ENCODE data around the gene SAMD13. TPM values are rescaled to one million over a fixed set of nuclear protein-coding genes. Genes with fewer than 3 reads are reported as not detected.

Gene SAMD13
- total RNA-seq, 1 donor from 2014 or later: not detected

DNA sequence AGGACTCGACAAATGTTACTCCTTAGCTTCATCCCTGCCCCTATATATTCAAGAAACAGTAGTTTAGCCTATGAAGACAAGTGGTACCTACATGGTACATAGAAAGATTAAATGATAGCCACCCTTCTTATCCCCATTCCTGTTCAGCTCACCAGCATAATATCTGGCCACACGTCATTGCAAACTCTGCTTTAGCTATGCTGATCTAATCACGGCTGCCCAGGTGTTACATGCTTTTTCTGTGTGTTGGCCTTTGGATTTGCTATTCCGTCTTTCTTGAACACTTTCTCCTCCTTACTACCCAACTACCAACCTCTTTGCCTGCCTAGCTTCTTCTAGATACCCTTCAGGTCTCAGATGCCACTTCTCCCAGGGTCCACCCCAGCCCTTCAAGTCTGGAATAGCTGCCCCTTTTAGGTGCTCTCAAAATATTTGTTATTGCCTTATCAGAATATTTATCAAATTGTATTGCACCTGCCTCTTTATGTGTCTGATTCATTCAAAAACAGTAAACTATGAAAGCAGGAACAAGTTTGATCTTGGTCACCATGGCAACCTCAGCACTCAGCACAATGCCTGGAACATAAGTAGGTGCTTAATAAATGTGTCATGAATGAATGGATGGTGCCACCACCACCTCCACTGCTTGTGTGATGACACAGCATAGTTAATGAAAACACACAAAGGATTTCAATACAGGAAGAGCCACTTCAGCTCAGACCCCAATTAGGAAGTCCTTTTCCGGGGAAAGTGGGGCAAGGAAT is 85.4 kb downstream of the SAMD13 start:
- H3K27me3 Mint-ChIP-seq (ENCODE audit: unreplicated experiment): peaks cover 2% of the 10 kb centered on the region
- no peak overlapping the region for H3K27ac Mint-ChIP-seq (ENCODE audit: unreplicated experiment)
- H3K4me3 Mint-ChIP-seq (ENCODE audit: unreplicated experiment): no peak overlapping the region
- TF ChIP-seq, protein P1, sequence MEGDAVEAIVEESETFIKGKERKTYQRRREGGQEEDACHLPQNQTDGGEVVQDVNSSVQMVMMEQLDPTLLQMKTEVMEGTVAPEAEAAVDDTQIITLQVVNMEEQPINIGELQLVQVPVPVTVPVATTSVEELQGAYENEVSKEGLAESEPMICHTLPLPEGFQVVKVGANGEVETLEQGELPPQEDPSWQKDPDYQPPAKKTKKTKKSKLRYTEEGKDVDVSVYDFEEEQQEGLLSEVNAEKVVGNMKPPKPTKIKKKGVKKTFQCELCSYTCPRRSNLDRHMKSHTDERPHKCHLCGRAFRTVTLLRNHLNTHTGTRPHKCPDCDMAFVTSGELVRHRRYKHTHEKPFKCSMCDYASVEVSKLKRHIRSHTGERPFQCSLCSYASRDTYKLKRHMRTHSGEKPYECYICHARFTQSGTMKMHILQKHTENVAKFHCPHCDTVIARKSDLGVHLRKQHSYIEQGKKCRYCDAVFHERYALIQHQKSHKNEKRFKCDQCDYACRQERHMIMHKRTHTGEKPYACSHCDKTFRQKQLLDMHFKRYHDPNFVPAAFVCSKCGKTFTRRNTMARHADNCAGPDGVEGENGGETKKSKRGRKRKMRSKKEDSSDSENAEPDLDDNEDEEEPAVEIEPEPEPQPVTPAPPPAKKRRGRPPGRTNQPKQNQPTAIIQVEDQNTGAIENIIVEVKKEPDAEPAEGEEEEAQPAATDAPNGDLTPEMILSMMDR (IDR thresholded peaks at IDR 0.05; ENCODE audit: partially characterized antibody, unreplicated experiment): no peak
- no peaks in the 10 kb centered on the region for H3K36me3 Mint-ChIP-seq (ENCODE audit: unreplicated experiment)
- H3K4me1 Mint-ChIP-seq (ENCODE audit: low read depth, unreplicated experiment): no peaks in the 10 kb centered on the region
- no peak for DNase-seq
- H3K9me3 Mint-ChIP-seq (ENCODE audit: unreplicated experiment): no peaks in the 10 kb centered on the region

DNA sequence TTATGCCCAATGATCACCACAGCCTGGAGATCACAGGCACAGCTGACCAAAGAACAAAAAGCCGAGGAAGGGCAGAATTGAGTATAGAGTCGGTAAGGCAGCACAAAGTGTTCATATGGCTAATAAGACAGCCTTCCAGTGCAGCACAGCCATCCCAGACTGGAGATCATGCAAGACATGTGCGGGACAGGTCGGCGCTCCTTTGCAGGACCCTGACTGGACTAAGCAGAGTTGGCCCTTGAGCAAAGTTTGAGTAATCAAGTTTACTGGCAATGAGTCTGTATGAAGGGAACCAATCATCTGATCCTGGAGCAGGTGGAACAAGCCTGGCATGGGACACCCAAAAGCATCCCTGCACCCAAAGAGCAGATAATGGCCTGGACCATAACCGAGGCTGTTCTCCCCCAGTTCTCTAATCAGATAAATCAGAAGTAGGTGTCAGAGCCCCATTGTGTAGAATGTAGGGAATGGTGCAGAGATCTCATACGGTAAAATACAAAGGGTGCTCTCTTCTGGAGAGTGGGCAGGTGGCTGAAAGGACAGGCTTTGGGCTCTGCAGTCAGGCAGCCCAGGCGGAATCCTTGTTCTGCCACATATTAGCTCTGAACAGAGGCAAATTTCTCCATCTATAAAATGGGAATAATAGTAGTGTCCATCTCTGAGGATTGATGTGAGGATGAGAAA is 86.1 kb downstream of the SAMD13 start:
- H3K4me1 Mint-ChIP-seq (ENCODE audit: low read depth, unreplicated experiment): no peaks in the 10 kb centered on the region
- no peaks in the 10 kb centered on the region for H3K36me3 Mint-ChIP-seq (ENCODE audit: unreplicated experiment)
- TF ChIP-seq, protein P1 (IDR thresholded peaks at IDR 0.05; ENCODE audit: partially characterized antibody, unreplicated experiment): no peak
- DNase-seq: no peak
- H3K27me3 Mint-ChIP-seq (ENCODE audit: unreplicated experiment): peaks cover 2% of the 10 kb centered on the region
- no peak overlapping the region for H3K4me3 Mint-ChIP-seq (ENCODE audit: unreplicated experiment)
- H3K27ac Mint-ChIP-seq (ENCODE audit: unreplicated experiment): no peak overlapping the region
- no peaks in the 10 kb centered on the region for H3K9me3 Mint-ChIP-seq (ENCODE audit: unreplicated experiment)

DNA sequence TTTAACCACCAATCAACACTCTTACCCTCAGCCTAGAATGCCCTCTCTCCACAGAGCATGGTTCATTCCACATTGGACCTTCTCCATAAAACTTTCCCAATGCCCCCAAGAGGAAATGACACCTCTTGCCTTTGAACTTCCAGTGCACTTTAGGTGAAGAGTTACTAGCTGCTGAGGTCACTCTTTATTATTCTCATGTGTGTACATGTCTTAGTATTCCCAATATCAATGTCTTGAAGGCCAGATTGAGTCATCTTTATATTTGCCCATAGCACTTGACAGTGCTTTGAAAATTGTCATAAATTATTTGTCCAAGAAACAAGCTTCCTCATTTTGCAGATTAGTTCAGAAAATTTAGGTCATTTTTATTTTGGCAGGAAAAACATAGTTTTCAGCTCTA is 88.7 kb downstream of the SAMD13 start:
- Mint-ChIP-seq H3K9me3 (ENCODE audit: unreplicated experiment) (no peaks in the 10 kb centered on the region), H3K4me1 (ENCODE audit: low read depth, unreplicated experiment) (no peaks in the 10 kb centered on the region), H3K4me3 (ENCODE audit: unreplicated experiment) (no peak overlapping the region), H3K27ac (ENCODE audit: unreplicated experiment) (no peak overlapping the region), H3K27me3 (ENCODE audit: unreplicated experiment) (peaks cover 2% of the 10 kb centered on the region), H3K36me3 (ENCODE audit: unreplicated experiment) (no peaks in the 10 kb centered on the region)
- DNase-seq: no peak
- TF ChIP-seq, protein P1 (IDR thresholded peaks at IDR 0.05; ENCODE audit: partially characterized antibody, unreplicated experiment): no peak

DNA sequence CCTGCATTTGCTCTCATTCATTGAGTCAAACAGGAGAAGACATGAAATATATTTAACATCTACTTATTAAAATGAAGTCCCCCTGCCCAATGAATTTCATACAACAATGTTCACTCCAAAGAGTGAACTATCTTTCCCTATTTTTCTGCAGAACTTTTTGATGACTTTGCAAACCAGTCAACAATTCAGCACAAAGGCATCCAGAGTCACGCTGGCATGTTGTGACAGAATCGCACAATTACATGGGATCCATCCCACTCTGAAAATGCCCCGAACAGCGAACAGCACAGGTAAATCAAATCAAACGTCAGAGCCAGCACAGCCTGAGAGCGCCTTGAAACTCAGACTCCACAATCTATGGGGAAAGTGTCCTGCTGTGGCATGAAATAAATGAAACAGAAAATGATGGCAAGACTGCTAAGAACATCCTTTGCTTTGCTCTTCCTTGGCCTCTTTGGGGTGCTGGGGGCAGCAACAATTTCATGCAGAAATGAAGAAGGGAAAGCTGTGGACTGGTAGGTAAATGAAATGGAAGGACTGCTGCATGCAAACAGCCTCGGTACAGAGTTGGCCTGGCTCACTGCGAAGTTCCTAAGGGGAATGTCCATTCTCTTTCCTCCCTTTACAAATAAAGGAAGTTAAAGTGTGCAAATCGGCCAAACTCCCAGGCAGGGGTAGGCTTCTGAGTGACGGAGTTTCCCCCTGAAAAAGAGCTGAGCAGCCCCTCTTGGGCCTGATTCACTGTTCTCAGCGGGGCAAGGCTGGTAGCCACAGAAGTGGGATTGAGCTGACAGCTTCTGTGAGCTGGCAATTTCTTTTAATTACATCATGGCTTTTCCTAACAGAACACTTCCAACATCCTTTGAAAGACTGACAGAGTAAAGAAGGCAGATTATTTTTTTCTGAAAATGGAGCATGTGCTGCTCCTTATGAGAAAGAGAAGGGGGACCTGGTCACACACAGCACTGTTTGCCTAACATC is 97.0 kb downstream of the SAMD13 start, which contains the start of gene DNASE2B:
TSS of gene DNASE2B (plus strand) at position 310 of the 981 bp plus-strand sequence. CDS start at position 391, 81 bp downstream.
- TF ChIP-seq, protein P1 (IDR thresholded peaks at IDR 0.05; ENCODE audit: partially characterized antibody, unreplicated experiment): no peak
- H3K9me3 Mint-ChIP-seq (ENCODE audit: unreplicated experiment): no peaks in the 10 kb centered on the region
- H3K4me1 Mint-ChIP-seq (ENCODE audit: low read depth, unreplicated experiment): no peaks in the 10 kb centered on the region
- H3K36me3 Mint-ChIP-seq (ENCODE audit: unreplicated experiment): no peaks in the 10 kb centered on the region
- no peak within 1 kb of the TSS for H3K4me3 Mint-ChIP-seq (ENCODE audit: unreplicated experiment)
- H3K27me3 Mint-ChIP-seq (ENCODE audit: unreplicated experiment): no peaks in the 10 kb centered on the region
- DNase-seq: no peak
- no peak within 1 kb of the TSS for H3K27ac Mint-ChIP-seq (ENCODE audit: unreplicated experiment)

Other genes starting within 250 kb of the SAMD13 start
- 11.2 TPM for gene PRKACB, start 157.4 kb upstream of the SAMD13 start, total RNA-seq (ENCODE audit: unreplicated experiment)
- gene DNASE2B, start 96.8 kb downstream of the SAMD13 start, total RNA-seq (ENCODE audit: unreplicated experiment): not detected
- 27.6 TPM for gene RPF1, start 177.6 kb downstream of the SAMD13 start, total RNA-seq (ENCODE audit: unreplicated experiment)
- gene SPATA1, start 204.7 kb downstream of the SAMD13 start, total RNA-seq (ENCODE audit: unreplicated experiment): 1.3 TPM
- 101 TPM for gene GNG5, start 204.9 kb downstream of the SAMD13 start, total RNA-seq (ENCODE audit: unreplicated experiment)

Data from glutamatergic neuron (in vitro differentiated cells).